Activated CD8-positive, alpha-beta memory T cell treated with anti-CD3 and anti-CD28 coated beads, Interleukin-2, amount 50 U/mL, for 1 hour (primary cell): ENCODE data around the gene SHKBP1.
A peak's percentile ranks its signal among the peaks of the same experiment; 100 is the strongest.
"Not testable (repeated sequence)": the region's sequence is repeated elsewhere in the genome, so short reads cannot be mapped to it uniquely, and the experiment has no call there.

Experiments used
- DNase-seq: peaks from one replicate; pipeline ENCODE4 v3.0.0-alpha.2; 2020; ENCODE audit errors: extremely low read depth

The SHKBP1 gene, protein sequence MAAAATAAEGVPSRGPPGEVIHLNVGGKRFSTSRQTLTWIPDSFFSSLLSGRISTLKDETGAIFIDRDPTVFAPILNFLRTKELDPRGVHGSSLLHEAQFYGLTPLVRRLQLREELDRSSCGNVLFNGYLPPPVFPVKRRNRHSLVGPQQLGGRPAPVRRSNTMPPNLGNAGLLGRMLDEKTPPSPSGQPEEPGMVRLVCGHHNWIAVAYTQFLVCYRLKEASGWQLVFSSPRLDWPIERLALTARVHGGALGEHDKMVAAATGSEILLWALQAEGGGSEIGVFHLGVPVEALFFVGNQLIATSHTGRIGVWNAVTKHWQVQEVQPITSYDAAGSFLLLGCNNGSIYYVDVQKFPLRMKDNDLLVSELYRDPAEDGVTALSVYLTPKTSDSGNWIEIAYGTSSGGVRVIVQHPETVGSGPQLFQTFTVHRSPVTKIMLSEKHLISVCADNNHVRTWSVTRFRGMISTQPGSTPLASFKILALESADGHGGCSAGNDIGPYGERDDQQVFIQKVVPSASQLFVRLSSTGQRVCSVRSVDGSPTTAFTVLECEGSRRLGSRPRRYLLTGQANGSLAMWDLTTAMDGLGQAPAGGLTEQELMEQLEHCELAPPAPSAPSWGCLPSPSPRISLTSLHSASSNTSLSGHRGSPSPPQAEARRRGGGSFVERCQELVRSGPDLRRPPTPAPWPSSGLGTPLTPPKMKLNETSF

DNA sequence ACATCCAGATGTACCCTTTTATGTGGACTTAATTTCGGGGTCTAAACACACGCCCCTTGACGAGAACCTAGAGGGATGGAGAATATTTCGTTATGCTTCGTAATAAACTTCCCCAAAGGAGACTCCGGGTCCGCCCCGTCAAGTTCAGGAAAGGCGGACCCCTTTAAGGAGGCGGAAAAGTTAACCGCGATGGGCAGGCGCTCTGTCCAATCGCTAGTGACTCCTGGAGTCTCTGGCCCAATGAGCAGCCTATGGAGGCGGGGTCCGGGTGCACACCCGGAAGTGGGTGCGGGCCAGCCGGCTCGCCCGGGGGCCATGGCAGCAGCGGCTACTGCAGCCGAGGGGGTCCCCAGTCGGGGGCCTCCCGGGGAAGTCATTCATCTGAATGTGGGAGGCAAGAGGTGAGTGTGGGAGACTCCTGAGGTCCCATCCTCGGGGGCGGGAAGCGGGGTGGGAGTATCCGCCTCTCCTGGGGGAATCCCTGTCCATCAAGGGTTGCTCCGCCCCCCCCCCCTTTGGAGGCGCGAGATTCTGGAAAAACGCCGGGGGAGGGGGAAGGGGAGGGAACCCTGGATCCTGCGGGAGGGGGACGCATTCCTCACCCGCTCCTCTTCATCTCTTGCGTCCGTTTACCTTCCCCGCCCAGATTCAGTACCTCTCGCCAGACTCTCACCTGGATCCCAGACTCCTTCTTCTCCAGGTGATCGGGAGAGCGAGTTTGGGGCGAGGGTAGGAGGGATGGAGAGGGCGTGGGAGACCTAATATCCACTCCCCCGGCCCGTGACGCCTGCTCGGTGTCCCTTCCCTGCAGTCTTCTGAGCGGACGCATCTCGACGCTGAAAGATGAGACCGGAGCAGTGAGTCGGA is at the start of gene SHKBP1:
TSS of gene SHKBP1 (plus strand) at position 289 of the 867 bp plus-strand sequence. CDS start at position 316, 27 bp downstream.
- DNase-seq: peak; percentile 80

DNA sequence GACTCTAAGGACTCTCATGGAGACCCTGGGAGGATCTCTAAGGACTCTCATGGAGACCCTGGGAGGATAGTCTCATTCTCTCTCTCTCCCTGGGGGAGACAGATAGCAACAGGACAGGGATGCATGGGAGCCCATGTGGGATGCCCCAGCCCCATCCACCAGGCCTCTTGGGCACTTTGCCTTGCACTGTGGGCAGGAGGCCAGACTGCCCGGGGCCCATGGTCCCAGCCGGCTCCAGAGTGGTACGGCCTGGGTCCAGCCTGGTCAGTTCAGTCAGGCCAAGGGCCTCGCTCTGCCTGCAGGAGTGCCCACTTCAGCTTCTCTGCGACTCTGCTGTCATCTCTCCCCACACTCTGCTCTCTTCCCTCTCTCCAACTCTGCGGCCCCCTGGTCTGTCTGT is 48.6 kb upstream of the SHKBP1 start:
- no peak for DNase-seq

DNA sequence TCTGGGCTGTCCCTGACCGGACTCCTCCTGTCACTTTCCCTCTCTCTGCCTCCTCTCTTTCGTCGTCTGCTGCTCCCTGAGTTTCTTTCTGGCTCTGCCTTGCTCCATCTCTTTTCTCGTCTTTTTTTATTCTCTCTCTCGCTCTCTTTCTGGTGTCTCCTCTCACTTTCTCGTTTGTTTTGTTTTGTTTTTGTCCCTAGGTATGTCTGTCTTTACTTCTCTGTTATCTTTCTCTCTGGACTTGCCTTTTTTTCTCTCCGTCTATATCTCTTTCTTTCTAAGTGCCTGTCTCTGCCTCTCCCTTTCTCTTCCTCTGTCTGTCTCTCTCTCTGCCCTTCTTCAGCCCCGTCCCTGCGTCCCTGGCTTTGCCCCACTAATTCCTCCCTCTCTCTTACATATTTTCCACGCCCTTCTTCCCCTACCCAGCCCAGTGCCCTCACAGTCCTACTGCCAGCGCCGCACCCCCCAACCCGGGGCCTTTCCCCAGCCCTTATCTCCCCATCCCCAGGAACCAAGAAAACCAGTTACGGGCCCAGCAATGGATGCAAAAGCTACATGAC is 48.1 kb upstream of the SHKBP1 start:
- DNase-seq: no peak

DNA sequence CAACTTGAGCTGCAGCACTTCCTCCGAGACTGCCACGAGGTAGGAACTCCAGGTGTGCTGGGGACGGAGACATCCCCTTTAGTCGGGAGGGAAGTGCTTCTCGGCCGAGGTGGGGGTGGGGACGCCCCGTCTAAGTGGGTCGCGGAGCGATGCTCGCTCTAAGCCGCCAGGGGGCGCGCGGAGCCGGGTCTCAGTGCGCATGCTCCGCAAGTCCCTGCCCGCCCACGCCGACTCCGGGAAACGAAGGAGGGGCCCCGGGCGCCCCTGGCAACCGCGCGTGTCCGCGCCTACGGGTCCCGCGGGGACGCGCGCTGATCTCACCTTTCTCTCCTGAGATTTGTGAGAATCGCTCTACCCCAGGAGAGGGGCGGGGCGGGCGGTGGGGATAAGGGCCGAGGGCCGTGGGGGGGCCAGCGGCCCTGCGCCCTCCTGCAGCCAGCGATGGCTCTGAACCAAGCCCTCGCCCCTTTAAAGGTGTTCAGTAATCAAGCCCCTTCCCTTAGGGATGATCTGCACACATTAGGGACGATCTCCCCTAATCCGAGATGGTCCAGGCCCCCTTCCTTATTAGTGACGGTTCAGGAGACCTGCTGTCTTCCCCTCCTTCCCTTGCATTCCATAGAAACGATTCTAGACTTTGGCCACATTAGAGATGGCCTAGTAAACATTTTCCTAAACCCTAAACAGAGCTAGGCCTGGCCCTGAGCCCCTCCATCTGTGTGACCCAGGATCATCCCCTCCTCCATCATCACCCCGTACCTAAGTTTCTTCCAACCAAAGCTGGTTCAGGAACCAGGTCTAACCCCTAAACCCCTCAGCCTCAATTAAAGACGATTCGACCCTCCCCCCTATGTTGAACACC is 47.3 kb upstream of the SHKBP1 start:
- DNase-seq: peak; percentile 65

DNA sequence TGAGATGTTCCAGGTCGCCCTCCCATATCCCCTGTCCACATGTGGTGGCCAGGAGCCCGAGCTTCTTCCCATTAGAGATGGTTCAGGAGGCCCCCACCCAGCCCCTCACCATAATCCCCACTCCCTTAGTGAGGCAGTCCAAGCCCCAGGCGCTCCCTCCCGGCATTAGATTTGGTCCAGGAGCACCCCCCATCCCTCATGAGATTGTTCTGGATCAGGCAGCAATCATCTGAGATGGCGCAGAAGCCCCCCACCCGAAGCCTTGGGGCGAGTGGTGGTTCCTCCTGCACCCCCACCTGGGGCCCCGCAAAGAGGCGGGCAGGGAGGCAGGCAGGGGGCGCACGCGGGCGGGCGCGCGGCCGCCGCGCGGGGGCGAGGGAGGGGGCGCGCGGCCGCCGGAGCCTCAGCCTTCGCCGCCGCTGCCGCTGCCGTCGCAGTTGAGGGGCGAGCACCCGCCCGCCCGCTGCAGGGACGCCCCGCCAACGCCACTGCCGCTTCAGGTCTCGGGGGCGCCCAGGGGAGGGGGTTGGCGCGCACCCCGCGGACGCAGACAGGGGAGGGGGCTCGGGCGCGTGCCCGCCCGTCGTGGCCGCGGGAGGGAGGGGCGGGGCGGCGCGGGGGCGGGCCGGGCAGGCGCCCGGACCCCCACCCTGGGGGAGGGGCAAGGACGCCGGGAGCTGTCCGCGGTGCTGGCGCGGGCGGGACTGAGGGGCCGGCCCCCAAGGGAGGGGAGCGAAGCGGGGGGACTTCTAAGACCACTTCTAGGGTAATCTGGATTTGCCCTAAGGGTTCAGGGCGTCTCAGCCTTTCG is 46.4 kb upstream of the SHKBP1 start:
- DNase-seq: no peak

DNA sequence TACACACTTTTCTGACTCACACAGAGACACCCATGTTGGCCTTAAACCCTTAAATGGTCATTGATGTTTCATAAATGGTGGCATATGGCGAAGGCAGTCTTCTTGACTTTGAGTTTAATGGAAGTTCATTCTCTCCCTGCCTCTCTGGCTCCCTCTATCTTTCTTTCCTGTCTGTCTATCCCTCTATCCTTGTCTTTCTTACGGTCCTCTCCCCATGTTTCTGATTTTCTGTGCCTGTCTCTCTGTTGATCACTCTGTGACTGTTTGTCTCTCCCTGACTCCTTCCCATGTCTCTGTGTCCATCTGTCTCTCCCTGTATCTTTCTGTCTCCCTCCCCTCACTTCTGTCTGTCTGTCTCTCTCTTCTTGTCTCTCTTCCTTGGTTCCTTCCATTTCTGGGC is 43.2 kb upstream of the SHKBP1 start:
- DNase-seq: no peak

DNA sequence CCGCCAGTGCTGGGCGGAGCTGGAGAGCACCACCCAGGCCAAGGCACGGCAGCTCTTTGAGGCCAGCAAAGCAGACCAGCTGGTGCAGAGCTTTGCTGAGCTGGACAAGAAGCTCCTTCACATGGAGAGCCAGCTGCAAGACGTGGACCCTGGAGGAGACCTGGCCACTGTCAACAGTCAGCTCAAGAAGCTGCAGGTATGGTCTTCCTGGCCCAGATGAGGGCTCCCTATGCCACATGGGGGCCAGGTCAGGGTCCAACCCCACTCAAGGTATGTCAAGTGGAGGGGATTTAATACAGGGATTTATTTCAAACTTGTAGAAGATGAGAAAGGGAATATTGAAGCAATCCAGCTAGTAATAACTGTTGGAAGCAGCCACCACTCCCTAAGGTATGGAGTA is 42.5 kb upstream of the SHKBP1 start:
- no peak for DNase-seq

DNA sequence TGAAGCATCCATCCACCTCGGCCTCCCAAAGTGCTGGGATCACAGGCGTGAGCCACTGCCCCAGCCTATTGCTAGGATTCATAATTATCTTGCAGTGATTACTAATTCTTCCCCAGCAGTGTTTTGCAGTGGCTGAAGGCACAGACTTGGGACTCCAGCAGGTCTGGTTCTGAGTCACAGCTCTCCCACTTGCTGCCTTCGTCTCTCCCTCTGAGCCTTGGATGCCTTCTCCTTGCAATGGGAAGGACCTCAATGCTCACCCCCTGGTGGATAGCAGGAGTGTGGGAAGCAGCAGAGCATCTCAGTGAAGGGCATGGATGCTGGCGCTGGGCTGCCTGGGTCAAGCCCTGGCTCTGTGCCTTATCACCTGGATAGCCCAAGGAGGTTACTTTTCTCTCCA is 37.6 kb upstream of the SHKBP1 start:
- no peak for DNase-seq

DNA sequence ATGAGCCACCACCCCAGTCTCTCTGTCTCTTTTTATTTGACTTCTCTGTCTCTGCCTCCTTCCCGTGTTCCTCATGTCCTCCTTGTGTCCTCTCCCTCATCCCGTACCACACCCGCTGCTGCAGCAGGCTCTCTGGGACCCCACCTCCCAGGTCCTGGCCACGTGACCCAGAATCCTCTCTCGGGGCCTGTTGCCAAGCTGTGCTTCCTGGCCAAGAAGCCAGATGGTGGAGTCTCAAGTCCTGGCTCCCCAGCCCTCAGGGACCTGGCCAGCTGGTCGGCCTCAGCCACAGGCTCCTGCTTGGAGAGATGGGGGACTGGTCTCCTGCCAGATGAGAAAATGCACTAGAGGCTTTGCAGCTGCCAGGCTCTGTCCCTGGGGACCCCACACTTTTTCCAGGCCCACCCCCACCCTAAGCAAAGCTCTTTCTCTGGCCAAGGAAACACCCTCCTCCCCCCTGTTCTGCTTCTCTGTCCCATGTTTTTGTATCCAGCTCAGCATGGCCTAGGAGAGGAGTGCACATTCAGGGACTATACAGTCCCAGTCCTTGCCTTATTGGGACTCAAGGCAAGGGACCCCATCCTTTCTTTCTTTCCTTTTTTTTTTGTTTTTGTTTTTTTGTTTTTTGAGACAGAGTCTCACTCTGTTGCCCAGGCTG is 34.3 kb upstream of the SHKBP1 start:
- DNase-seq: no peak

DNA sequence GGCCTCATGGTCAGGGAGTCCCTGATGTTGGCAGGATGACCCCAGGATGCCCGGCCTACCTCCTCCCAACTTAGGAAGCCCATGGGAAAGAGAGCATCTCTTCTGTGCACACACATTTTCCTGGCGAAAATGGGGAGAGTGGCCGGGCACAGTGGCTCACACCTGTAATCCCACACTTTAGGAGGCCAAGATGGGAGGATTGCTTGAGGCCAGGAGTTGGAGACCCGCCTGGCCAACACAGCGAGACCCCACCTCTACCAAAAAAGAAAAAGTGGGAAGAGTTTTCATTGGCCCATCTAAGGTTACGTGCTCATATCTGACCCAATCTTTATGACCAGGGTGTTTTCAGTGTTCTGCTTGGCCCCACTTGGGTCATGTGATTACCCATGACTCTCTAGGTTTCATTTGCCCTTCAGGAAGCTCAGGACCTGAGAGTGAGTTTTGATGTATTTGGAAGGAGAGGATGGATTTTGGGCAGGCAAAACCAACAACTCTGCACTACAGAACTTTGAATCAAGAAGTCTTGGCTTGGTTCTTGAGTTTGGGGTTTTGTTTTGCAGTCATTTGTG is 33.6 kb upstream of the SHKBP1 start:
- no peak for DNase-seq

DNA sequence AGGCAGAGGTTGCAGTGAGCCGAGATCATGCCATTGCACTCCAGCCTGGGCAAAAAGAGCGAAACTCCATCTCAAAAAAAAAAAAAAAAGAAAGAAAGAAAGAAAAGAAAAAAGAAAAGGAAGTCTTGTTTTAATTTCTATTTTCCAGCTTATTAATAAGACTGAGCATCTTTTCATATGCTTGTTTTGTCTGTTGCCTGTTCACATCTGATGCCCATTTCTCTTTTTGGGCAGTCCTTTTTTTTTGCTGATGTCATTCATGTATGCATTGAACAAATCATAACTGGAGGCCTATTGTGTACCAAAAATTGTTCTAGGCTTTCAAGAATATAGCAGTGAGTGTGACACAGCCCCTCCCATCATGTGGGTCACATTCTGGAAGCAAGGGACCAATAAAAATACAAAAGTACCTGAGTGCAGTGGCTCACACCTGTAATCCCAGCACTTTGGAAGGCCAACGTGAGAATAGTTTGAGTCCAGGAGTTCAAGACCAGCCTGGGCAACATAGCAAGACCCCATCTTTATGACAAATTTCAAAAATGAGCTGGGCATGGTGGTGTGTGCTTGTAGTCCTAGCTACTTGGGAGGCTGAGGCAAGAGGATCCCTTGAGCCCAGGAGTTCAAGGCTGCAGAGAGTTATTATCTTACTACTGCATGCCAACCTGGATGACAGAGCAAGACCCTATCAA is 30.4 kb upstream of the SHKBP1 start:
- DNase-seq: not testable (repeated sequence)

DNA sequence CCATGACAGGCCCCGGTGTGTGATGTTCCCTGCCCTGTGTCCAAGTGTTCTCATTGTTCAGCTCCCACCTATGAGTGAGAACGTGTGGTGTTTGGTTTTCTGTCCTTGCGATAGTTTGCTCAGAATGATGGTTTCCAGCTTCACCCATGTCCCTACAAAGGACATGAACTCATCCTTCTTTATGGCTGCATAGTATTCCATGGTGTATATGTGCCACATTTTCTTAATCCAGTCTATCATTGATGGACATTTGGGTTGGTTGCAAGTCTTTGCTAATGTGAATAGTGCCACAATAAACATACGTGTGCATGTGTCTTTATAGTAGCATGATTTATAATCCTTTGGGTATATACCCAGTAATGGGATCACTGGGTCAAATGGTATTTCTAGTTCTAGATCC is 29.5 kb upstream of the SHKBP1 start:
- DNase-seq: not testable (repeated sequence)

DNA sequence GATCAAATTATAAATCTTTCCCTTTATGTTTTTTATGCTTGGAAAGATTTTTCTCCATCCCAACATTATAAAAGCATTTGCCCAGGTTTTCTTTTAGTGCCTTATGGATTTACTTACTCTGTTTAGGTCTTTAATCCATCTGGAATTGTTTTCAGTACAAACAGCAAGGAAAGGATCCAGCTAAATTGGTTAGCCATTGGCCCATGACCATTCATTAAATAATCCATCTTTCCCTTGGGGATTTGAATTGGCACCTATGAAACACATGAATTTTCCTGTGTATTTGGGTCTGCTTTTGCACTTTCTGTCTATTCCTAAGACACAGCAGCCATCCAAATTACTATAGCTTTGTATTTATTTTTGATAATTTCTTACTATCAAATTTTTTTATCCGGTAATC is 28.8 kb upstream of the SHKBP1 start:
- no peak for DNase-seq

DNA sequence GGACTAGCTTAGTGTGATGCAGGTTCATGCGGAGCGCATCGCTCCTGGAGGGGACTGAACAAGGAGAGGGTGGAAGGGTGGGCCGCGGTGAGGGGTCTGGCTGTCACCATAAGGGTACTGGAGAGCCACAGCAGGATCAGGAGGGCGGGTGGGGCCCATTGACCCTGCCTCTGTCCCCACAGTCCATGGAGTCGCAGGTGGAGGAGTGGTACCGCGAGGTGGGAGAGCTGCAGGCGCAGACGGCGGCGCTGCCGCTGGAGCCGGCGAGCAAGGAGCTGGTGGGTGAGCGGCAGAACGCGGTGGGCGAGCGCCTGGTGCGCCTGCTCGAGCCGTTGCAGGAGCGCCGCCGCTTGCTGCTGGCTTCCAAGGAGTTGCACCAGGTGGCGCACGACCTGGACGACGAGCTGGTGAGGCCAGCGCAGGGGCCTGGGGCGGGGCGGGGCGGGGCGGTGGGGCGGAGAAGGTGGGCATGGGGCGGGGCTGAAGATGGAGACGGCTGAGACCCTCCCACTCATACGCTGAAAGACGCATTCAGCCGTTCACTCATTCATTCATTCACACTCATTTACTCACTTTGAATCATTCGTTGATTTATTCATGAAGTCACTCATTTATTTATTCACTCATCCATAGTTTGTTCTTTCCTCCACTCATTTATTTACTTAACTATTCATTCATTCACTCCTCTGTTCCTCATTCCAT is 27.5 kb upstream of the SHKBP1 start:
- peak; percentile 31 for DNase-seq

DNA sequence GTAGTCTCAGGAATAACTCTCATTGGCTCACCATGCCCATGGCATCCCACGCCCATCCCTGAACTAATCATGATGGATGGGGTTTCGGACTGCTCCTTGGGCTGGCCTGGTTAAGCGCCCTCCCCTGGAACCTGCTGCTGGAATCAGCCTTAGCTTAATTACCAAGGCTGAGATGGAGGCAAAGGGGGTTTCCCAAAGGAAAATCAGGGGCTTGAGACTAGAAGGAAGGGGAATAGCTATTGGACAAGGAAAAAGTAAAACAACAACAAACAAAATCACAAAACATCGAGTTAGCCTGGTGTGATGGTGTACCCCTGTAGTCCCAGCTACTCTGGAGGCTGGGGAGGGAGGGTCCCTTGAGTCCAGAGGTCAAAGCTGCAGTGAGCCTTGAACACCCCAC is 25.7 kb upstream of the SHKBP1 start:
- DNase-seq: no peak

DNA sequence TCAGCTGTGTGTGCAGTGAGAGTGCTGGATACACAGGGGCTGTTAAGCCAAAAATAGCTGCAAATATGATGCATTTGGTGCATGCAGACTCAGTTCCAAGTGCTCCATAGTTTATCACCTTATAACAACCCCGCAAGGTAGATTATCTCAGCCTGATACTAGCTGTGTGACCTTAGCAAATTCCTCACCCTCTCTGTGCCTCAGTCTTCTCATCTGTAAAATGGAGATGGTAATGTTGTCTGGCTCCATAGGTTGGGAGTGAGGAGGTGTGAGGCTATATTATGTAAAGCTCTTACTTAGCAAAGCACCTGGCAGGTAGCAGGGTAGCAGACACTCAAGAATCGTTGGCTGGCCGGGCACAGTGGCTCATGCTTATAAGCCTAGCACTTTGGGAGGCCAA is 23.8 kb upstream of the SHKBP1 start:
- DNase-seq: no peak

DNA sequence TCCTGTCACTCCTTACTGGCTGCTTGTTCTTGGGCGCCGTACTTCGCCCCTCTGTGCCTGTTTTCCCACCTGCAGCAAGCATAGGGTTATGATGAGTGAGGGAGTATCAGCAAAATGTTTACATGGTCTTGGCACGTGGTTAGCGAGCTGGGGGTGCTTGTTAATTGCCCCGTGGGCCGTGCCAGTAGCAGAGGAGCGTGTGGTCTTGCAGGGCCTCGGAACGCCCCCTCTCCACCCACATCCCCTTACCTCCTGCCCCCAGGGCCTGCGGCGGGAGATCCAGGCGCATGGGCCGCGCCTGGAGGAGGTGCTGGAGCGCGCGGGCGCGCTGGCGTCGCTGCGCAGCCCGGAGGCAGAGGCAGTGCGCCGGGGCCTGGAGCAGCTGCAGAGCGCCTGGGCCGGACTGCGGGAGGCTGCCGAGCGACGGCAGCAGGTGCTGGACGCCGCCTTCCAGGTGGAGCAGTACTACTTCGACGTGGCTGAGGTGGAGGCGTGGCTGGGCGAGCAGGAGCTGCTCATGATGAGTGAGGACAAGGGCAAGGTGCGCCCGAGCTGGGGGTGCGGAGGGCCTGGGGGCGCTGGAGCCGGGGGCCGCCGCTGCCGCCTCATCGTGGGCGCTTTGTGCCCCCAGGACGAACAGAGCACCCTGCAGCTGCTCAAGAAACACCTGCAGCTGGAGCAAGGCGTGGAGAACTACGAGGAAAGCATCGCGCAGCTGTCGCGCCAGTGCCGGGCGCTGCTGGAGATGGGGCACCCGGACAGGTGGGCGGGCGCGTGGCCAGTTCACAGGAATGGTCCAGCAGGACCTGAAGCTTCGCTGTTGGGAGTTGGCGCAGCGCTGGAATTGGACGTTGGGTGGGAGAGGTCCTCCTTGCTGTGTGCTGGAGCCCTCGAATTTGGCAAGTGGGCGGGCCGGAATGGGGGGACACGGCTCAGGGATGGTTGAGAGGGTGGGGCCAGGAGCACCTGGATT is 22.5 kb upstream of the SHKBP1 start:
- no peak for DNase-seq
